ENCODE measurements around the gene SORCS1. TPM values are rescaled to one million over a fixed set of nuclear protein-coding genes. Genes with fewer than 3 reads are reported as not detected.

Gene SORCS1
- total RNA-seq, 2 experiments from 2014 or later: not detected

- DNase-seq: no peak
- Mint-ChIP-seq H3K4me3 (no peak overlapping the region), H3K9me3 (peaks cover 3% of the 10 kb centered on the region), H3K36me3 (ENCODE audit: low read depth) (no peaks in the 10 kb centered on the region), H3K27ac (no peak overlapping the region), H3K4me1 (ENCODE audit: low read depth) (no peaks in the 10 kb centered on the region), H3K27me3 (no peaks in the 10 kb centered on the region)
- ChIA-PET CTCF (no interaction called here), POLR2A (no interaction called here)
- intact Hi-C loops (cut with micrococcal nuclease): no loop called here
- TF ChIP-seq, protein P1, sequence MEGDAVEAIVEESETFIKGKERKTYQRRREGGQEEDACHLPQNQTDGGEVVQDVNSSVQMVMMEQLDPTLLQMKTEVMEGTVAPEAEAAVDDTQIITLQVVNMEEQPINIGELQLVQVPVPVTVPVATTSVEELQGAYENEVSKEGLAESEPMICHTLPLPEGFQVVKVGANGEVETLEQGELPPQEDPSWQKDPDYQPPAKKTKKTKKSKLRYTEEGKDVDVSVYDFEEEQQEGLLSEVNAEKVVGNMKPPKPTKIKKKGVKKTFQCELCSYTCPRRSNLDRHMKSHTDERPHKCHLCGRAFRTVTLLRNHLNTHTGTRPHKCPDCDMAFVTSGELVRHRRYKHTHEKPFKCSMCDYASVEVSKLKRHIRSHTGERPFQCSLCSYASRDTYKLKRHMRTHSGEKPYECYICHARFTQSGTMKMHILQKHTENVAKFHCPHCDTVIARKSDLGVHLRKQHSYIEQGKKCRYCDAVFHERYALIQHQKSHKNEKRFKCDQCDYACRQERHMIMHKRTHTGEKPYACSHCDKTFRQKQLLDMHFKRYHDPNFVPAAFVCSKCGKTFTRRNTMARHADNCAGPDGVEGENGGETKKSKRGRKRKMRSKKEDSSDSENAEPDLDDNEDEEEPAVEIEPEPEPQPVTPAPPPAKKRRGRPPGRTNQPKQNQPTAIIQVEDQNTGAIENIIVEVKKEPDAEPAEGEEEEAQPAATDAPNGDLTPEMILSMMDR (IDR thresholded peaks at IDR 0.05): no peak
- no peak for ATAC-seq
Observed at GRCh38 chr10:107081644-107082043, 82.9 kb downstream of the SORCS1 start.

GRCh38 chr10:107075117-107075516 lies 89.4 kb downstream of the SORCS1 start:
- Mint-ChIP-seq H3K9me3 (peaks cover 7% of the 10 kb centered on the region), H3K4me3 (no peak overlapping the region), H3K4me1 (ENCODE audit: low read depth) (no peaks in the 10 kb centered on the region), H3K27ac (no peak overlapping the region), H3K36me3 (ENCODE audit: low read depth) (no peaks in the 10 kb centered on the region), H3K27me3 (no peaks in the 10 kb centered on the region)
- intact Hi-C loops (cut with micrococcal nuclease): no loop called here
- no peak for ATAC-seq
- TF ChIP-seq, protein P1 (IDR thresholded peaks at IDR 0.05): no peak
- CTCF ChIA-PET: no interaction called here
- POLR2A ChIA-PET: no interaction called here
- no peak for DNase-seq

DNA sequence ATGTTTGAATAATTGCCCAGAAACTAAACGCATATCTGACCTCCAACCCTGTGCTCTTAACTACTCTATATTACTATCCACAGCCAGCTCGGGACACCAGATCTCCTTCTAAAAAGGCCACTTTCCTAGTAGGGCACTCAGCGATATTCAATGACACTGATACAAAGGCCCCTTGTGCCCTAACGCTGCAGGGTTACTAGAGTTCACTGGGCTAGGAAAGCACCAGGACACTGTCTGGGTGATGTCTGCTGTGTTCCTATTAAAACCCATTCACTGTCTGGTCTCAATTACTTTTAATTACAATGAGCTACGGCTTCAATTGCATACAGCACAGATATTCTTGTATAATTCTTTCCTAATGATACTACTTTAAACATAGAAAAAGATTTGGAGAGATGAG lies 91.7 kb downstream of the SORCS1 start:
- DNase-seq (no peak), ATAC-seq (no peak)
- H3K9me3 Mint-ChIP-seq: peaks cover 7% of the 10 kb centered on the region
- H3K4me1 Mint-ChIP-seq (ENCODE audit: low read depth): no peaks in the 10 kb centered on the region
- ChIA-PET CTCF (no interaction called here), POLR2A (no interaction called here)
- no peak overlapping the region for H3K27ac Mint-ChIP-seq
- no peaks in the 10 kb centered on the region for H3K27me3 Mint-ChIP-seq
- H3K36me3 Mint-ChIP-seq (ENCODE audit: low read depth): no peaks in the 10 kb centered on the region
- no peak overlapping the region for H3K4me3 Mint-ChIP-seq
- TF ChIP-seq, protein P1 (IDR thresholded peaks at IDR 0.05): no peak
- intact Hi-C loops (cut with micrococcal nuclease): no loop called here

DNA sequence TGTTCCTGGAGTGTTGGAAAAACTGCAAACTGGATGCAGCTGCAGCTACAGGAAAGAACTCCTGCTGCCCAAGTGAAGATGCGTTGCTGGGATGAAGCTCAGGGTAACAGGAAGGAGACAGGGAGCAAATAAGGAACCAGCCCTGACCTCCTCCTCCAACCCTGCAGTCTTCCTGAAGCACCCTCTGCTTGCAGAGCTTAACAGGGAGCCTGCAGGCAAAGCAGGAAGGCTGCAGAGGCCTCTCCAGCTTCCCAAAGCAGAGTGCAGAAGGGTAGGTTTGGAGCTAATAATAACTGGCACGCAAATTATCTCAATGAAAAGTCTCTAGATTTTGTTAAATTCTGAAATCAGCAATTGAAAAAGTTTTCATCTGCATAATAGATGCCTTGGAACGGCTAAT lies 92.5 kb downstream of the SORCS1 start:
- Mint-ChIP-seq H3K9me3 (peaks cover 7% of the 10 kb centered on the region), H3K27me3 (no peaks in the 10 kb centered on the region), H3K4me1 (ENCODE audit: low read depth) (no peaks in the 10 kb centered on the region), H3K27ac (no peak overlapping the region), H3K4me3 (no peak overlapping the region), H3K36me3 (ENCODE audit: low read depth) (no peaks in the 10 kb centered on the region)
- ChIA-PET CTCF (no interaction called here), POLR2A (no interaction called here)
- DNase-seq (no peak), ATAC-seq (no peak)
- intact Hi-C loops (cut with micrococcal nuclease): no loop called here
- TF ChIP-seq, protein P1 (IDR thresholded peaks at IDR 0.05): no peak

DNA sequence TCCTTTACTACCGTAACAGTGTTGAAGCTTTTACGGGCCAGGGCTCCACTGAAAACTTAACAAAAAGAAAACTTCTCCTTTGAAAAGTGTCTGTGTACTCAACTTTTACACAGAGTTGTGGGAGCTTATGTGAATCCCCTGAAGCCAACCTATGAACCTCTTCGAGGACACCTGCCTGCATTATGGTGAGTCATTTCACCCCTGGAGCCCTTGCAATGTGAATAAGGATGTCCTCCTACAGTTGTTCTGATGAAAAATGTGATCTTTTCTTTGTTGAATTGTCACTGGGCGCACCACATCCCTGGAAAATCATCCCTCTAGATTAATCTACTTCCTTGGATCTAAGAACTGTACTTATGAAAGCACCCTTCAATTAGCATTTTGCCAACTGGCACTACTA lies 93.2 kb downstream of the SORCS1 start:
- intact Hi-C loops (cut with micrococcal nuclease): no loop called here
- POLR2A ChIA-PET: no interaction called here
- ATAC-seq: no peak

More for the DNA sequence above, 93.2 kb downstream of the SORCS1 start:
- Mint-ChIP-seq H3K4me3 (no peak overlapping the region), H3K36me3 (ENCODE audit: low read depth) (no peaks in the 10 kb centered on the region), H3K9me3 (peaks cover 7% of the 10 kb centered on the region), H3K27ac (no peak overlapping the region), H3K27me3 (no peaks in the 10 kb centered on the region), H3K4me1 (ENCODE audit: low read depth) (no peaks in the 10 kb centered on the region)
- TF ChIP-seq, protein P1 (IDR thresholded peaks at IDR 0.05): no peak
- no peak for DNase-seq
- CTCF ChIA-PET: no interaction called here

All from activated CD8-positive, alpha-beta T cell treated with anti-CD3 and anti-CD28 coated beads for 36 hours (primary cell).